Sigmoid colon (tissue), 4 donors: ENCODE data around the gene KLF11.

Source experiments
- CTCF ChIP-seq, 4 experiments: fragments of 450-650 bp in 3 of 4; fragments of 200-600 bp in 1 of 4; IDR thresholded peaks; one replicate each; pipeline ENCODE4 v1.5.1; 2016 to 2019; ENCODE audit warnings: antibody characterized with exemption in 4 of 4, mild to moderate bottlenecking in 3 of 4, moderate library complexity in 2 of 4
- EP300 ChIP-seq, 4 donors: sonication (generic); formaldehyde crosslinking; IDR thresholded peaks; one replicate each; pipeline ENCODE4 v1.6.1; 2017; ENCODE audit warnings: antibody characterized with exemption in 4 of 4
- POLR2A ChIP-seq, 2 donors: fragments of 450-650 bp; IDR thresholded peaks; one replicate each; pipeline ENCODE4 v1.6.1; 2016; ENCODE audit warnings: antibody characterized with exemption in 2 of 2, mild to moderate bottlenecking in 2 of 2, moderate library complexity in 2 of 2
- POLR2AphosphoS5 ChIP-seq, 4 donors: sonication (generic); formaldehyde crosslinking; IDR thresholded peaks; one replicate each; pipeline ENCODE4 v1.6.1; 2017; ENCODE audit warnings: antibody characterized with exemption in 4 of 4

DNA sequence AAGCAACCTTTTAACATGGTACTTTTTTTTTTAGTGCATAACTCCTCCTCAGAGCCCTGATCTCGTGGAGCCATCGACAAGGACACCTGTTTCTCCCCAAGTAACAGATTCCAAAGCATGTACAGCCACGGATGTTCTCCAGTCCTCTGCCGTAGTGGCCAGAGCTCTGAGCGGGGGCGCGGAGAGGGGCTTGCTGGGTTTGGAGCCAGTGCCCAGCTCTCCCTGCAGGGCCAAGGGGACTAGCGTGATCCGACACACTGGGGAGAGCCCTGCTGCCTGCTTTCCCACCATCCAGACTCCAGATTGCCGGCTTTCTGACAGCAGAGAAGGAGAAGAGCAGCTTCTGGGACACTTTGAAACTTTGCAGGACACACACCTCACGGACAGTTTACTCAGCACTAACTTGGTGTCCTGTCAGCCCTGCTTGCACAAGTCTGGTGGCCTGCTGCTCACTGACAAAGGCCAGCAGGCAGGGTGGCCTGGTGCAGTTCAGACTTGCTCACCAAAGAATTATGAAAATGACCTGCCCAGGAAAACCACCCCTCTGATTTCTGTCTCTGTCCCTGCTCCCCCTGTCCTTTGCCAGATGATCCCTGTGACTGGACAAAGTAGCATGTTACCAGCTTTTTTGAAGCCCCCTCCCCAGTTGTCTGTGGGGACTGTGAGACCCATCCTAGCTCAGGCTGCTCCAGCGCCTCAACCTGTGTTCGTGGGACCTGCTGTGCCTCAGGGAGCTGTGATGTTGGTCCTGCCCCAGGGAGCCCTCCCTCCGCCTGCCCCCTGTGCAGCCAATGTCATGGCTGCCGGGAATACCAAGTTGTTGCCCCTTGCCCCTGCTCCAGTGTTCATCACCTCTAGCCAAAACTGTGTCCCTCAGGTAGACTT, 4.5 kb downstream of the KLF11 start:
- TF ChIP-seq CTCF (IDR thresholded peaks at IDR 0.05): no peak
- TF ChIP-seq POLR2A (IDR thresholded peaks at IDR 0.05): no peak
- no peak for TF ChIP-seq EP300 (IDR thresholded peaks at IDR 0.05)
- TF ChIP-seq POLR2AphosphoS5 (IDR thresholded peaks at IDR 0.05): no peak
